ENCODE results near the gene TPX2. TPM values are rescaled to one million over a fixed set of nuclear protein-coding genes. Genes with fewer than 3 reads are reported as not detected.

Gene TPX2
- polyA plus RNA-seq, 2 of the 4 experiments (the other 2 are of a cell fraction), result 92.9 TPM

GRCh38 chr20:31694842-31695593 lies 44.1 kb upstream of the TPX2 start:
- DNase-seq (ENCODE audit: low read depth in 1 of 2, low spot score in 1 of 2) (no peak), ATAC-seq (no peak), FAIRE-seq (no peak)
- TF ChIP-seq ZC3H11A (IDR thresholded peaks at IDR 0.05), result no peak
- 0 out of 2 replicates have a peak, but pooled peaks have one; percentile 64 for TF ChIP-seq EHF (CRISPR knock-in tag; IDR thresholded peaks at IDR 0.05)
- TF ChIP-seq HEYL (CRISPR knock-in tag; IDR thresholded peaks at IDR 0.05), result no peak
- no peak for TF ChIP-seq CHD4 (IDR thresholded peaks at IDR 0.05; ENCODE audit: borderline replicate concordance)
- POLR2A ChIA-PET, result interaction anchor here (1.1 to 2.6 kb wide), 6 partner anchors 10 to 91 kb away, joined by 3 to 17 read pairs (median 8); partner anchors contain the start of gene BCL2L1
- WGBS (ENCODE audit: missing lambda C conversion rate), result 69% methylated on average over 5 of the region's 5 CpGs
- Histone ChIP-seq H3K27ac (peak overlapping the region; percentile 89 to 95), H3K4me1 (peaks cover 100% of the 10 kb centered on the region), H3K4me2 (peak overlapping the region; percentile 74), H3K9me3 (no peaks in the 10 kb centered on the region), H3K4me3 (peak overlapping the region; percentile 22; the same call in 1 of the 3 replicates)
- CTCF ChIA-PET, result interaction anchor here (0.8 to 13.2 kb wide), 10 partner anchors 10 to 132 kb away, joined by 3 to 159 read pairs (median 5); partner anchors contain the start of gene BCL2L1

- H3K4me2 ChIP-seq, result peak overlapping the region; percentile 74
- DNase-seq (ENCODE audit: low read depth in 1 of 2, low spot score in 1 of 2), result peak; percentile 85 to 92
- FAIRE-seq, result no peak
- peak overlapping the region; percentile 89 to 95 for H3K27ac ChIP-seq
- no peaks in the 10 kb centered on the region for H3K9me3 ChIP-seq
- ATAC-seq, result peak; percentile 74 to 84
- H3K4me1 ChIP-seq, result peaks cover 100% of the 10 kb centered on the region
- CTCF ChIA-PET, result interaction anchor here (0.8 to 13.2 kb wide), 14 partner anchors 9 to 133 kb away, joined by 3 to 159 read pairs (median 5); partner anchors contain the start of gene BCL2L1
- WGBS (ENCODE audit: missing lambda C conversion rate), result 33% methylated on average over 12 of the region's 12 CpGs
- H3K4me3 ChIP-seq, result peak overlapping the region; percentile 22; the same call in 1 of the 3 replicates
- POLR2A ChIA-PET, result interaction anchor here (0.6 to 2.6 kb wide), 9 partner anchors 8 to 92 kb away, joined by 3 to 17 read pairs (median 4); partner anchors contain the start of gene BCL2L1
- TF ChIP-seq KDM5A (IDR thresholded peaks at IDR 0.05) (no peak), ATOH8 (CRISPR knock-in tag; IDR thresholded peaks at IDR 0.05; ENCODE audit: low read depth) (no peak), BCL3 (IDR thresholded peaks at IDR 0.05) (no peak), HMGXB4 (CRISPR knock-in tag; IDR thresholded peaks at IDR 0.05; ENCODE audit: borderline replicate concordance) (no peak), ZC3H11A (IDR thresholded peaks at IDR 0.05) (no peak), MAZ (IDR thresholded peaks at IDR 0.05; ENCODE audit: borderline replicate concordance, low read depth, low read length) (no peak), MAX (IDR thresholded peaks at IDR 0.05) (peak; percentile 84), HOXA7 (CRISPR knock-in tag; IDR thresholded peaks at IDR 0.05) (no peak), CHD4 (IDR thresholded peaks at IDR 0.05; ENCODE audit: borderline replicate concordance) (no peak), NR3C1 (IDR thresholded peaks at IDR 0.05) (no peak), E2F6 (IDR thresholded peaks at IDR 0.05; ENCODE audit: borderline replicate concordance, low read depth) (no peak), RNF2 (IDR thresholded peaks at IDR 0.05; ENCODE audit: borderline replicate concordance, low read depth) (no peak), HDAC2 (IDR thresholded peaks at IDR 0.05) (no peak), CBX2 (IDR thresholded peaks at IDR 0.05; ENCODE audit: borderline replicate concordance, low read depth) (no peak), RAD21 (conservative IDR thresholded peaks at IDR 0.05 in 1 of 2, IDR thresholded peaks at IDR 0.05 in 1 of 2) (peak in 1 of 2 experiments; percentile 12; a peak in 1 of 5 replicates), JUN (IDR thresholded peaks at IDR 0.05) (peak; percentile 94 to 96), POLR2A (IDR thresholded peaks at IDR 0.05; ENCODE audit: low read length) (no peak), NPAS2 (CRISPR knock-in tag; IDR thresholded peaks at IDR 0.05; ENCODE audit: borderline replicate concordance) (no peak), MYC (IDR thresholded peaks at IDR 0.05; ENCODE audit: borderline replicate concordance, low read length) (no peak), ZNF302 (CRISPR knock-in tag; IDR thresholded peaks at IDR 0.05) (no peak), ELK1 (IDR thresholded peaks at IDR 0.05; ENCODE audit: low read depth, low read length) (no peak), NFE2L2 (conservative IDR thresholded peaks at IDR 0.05; ENCODE audit: low read length) (no peak), CEBPB (IDR thresholded peaks at IDR 0.05) (peak; percentile 78 to 95), RCOR1 (IDR thresholded peaks at IDR 0.05; ENCODE audit: low read depth, low read length) (no peak), TFCP2L1 (CRISPR knock-in tag; IDR thresholded peaks at IDR 0.05) (no peak)
These were observed 43.0 kb upstream of the TPX2 start for GRCh38 chr20:31695849-31696804.
